ENCODE results near the gene MAST4.

DNA sequence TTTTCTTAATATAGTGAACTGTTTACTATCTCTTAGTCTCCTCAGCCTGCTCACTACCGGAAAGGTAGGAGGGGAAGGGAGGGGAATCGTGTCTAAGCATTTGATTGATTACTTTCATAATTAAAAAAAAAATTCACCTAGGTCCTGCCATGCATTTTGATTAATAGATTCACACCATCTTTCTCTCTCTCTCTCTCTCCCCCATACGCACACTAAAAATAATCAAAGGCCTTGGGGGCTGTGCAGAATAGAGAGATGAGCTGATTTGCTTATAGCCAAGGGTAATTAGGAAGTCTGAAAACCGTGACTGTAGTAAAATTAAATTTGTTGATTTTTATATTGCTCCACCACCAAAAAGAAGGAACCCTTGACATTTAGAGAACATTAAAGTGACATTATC, 550.8 kb downstream of the MAST4 start:
- no peak for TF ChIP-seq EZH2 (IDR thresholded peaks at IDR 0.05; ENCODE audit: low read length)
- TF ChIP-seq, protein P1, sequence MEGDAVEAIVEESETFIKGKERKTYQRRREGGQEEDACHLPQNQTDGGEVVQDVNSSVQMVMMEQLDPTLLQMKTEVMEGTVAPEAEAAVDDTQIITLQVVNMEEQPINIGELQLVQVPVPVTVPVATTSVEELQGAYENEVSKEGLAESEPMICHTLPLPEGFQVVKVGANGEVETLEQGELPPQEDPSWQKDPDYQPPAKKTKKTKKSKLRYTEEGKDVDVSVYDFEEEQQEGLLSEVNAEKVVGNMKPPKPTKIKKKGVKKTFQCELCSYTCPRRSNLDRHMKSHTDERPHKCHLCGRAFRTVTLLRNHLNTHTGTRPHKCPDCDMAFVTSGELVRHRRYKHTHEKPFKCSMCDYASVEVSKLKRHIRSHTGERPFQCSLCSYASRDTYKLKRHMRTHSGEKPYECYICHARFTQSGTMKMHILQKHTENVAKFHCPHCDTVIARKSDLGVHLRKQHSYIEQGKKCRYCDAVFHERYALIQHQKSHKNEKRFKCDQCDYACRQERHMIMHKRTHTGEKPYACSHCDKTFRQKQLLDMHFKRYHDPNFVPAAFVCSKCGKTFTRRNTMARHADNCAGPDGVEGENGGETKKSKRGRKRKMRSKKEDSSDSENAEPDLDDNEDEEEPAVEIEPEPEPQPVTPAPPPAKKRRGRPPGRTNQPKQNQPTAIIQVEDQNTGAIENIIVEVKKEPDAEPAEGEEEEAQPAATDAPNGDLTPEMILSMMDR (optimal IDR thresholded peaks at IDR 0.05 in 1 of 3, IDR thresholded peaks at IDR 0.05 in 1 of 3, conservative IDR thresholded peaks at IDR 0.05 in 1 of 3; ENCODE audit: extremely low read depth in 1 of 3, insufficient read depth in 2 of 3, low read length in 3 of 3): no peak

Data from keratinocyte (primary cell).